A673 (cell line): Measurements from ENCODE around the gene GRIN2A.

Experiments
- CTCF ChIP-seq: fragments of 300-800, 200-600 bp; sonication (generic); conservative IDR thresholded peaks from 2 replicates; pipeline ENCODE4 v1.5.1; 2017; ENCODE audit warnings: low read depth, mild to moderate bottlenecking, antibody characterized with exemption, low read length, moderate library complexity, mixed read lengths
- EZH2 ChIP-seq: fragments of 200-600 bp; sonication (generic); IDR thresholded peaks from 2 replicates; pipeline ENCODE4 v1.6.1; 2017; ENCODE audit warnings: borderline replicate concordance, low read depth, mild to moderate bottlenecking, mixed read lengths, antibody characterized with exemption, low read length; ENCODE audit not compliant: poor library complexity, severe bottlenecking

DNA sequence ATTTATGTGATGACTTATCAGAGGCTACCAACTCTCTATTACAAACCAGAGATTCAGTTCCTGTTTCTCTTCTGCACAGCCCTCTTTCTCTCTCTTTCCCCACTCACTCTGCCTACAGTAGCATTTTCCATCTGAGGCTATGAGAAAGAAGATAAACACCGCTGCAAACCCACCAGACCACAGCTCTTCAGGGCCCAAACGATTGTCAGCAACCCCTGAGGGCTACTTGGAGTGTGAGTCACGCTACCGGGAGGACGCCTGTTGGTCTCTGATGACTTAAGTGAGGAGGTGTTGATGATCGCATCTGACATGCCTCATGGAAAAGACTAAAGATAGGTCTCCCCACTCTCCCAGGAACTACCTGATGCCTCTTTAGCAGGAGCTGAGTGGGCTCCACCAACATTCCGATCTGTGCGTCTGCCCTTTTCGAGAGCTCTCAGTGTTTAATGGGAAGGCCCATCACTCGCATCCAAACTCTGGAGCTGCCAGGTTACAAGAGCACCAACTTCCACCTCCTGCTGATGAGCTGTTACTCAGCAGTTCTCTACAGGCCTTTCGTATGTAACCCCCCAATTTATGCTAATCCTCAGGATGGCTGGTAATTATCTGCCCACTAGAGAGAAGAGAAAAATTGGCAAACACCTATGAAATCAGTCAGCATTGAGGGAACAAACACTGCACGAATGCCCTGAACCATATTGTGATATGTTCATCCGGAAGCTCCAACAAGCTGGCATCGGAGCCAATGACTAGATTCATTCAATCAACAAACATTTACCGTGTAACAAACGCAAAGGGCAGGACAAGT, 9.2 kb downstream of the GRIN2A start:
- TF ChIP-seq CTCF: no peak
- no peak for TF ChIP-seq EZH2
